Measurements from ENCODE around the gene LTBP4. TPM values are rescaled to one million over a fixed set of nuclear protein-coding genes. Genes with fewer than 3 reads are reported as not detected.
A peak's percentile ranks its signal among the peaks of the same experiment; 100 is the strongest.

LTBP4 gene
- polyA plus RNA-seq, 12 donors: 146 to 328 (median 194) TPM; not detected in 1

DNA sequence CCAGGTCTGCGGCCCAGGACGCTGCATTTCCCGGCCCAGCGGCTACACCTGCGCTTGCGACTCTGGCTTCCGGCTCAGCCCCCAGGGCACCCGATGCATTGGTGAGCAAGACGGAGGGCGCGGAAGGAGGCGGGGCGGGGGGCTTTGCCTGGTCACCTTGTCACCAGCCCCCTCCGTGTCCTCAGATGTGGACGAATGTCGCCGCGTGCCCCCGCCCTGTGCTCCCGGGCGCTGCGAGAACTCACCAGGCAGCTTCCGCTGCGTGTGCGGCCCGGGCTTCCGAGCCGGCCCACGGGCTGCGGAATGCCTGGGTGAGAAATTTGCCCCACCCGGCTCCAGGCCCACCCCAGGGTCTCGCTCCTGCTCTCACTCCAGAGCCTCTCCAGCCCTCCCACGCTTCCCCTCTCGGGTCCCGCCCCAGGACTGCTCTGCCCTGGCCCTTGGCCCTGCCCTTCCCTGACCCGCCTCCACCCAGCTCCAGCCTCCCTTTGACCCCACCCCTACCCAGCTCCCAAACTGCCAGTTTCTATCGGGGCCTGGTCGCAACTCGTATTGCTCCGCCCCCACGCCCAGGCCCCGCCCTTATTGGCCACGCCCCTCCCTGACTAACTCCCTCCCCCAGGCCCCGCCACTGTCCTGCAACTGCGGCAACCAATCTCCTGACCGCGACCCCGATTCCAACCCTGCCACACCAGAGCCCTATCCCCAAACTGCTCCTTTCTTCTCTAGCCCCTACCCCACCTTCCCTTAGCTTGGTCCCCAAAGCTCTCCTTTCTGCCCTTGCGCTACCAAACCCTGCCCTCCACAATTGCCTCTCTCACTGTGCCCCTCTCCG, 8.6 kb downstream of the LTBP4 start:
- DNase-seq: no peak

DNA sequence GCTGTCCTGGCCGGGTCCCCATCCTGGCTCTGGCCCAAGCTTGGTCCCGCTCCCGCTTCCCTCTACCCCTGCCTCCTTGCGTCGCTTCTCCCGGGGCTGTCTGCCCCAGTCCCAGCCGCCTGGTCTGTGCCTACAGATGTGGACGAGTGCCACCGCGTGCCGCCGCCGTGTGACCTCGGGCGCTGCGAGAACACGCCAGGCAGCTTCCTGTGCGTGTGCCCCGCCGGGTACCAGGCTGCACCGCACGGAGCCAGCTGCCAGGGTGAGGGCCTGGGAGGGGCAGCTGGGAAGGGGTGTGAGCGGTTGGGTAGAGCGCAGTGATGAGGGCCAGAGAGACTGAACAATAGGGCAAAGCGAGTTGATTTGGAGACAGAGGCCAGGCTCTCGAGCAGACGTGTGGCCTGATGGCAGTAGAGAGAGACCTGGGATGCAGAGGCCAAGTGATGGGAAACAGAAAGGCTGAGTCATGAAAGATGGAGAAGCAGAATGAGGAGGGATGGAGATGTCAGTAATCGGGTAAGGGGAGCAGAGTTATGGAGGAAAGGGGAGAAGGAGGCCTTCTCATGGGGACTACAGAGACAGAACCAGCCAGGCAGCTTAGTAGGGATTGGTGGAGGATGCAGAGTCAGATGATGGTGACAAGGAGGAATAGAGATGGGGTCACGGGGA, 9.4 kb downstream of the LTBP4 start:
- no peak for DNase-seq

DNA sequence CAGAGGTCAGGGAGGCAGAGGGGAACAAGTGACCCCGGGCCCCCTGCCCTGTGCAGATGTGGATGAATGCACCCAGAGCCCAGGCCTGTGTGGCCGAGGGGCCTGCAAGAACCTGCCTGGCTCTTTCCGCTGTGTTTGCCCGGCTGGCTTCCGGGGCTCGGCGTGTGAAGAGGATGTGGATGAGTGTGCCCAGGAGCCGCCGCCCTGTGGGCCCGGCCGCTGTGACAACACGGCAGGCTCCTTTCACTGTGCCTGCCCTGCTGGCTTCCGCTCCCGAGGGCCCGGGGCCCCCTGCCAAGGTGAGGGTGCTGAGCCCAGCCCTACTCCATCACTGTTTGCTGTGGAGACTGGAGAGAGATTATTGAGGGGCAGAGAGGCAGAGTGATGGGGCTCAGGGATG, 9.9 kb downstream of the LTBP4 start:
- DNase-seq: no peak

DNA sequence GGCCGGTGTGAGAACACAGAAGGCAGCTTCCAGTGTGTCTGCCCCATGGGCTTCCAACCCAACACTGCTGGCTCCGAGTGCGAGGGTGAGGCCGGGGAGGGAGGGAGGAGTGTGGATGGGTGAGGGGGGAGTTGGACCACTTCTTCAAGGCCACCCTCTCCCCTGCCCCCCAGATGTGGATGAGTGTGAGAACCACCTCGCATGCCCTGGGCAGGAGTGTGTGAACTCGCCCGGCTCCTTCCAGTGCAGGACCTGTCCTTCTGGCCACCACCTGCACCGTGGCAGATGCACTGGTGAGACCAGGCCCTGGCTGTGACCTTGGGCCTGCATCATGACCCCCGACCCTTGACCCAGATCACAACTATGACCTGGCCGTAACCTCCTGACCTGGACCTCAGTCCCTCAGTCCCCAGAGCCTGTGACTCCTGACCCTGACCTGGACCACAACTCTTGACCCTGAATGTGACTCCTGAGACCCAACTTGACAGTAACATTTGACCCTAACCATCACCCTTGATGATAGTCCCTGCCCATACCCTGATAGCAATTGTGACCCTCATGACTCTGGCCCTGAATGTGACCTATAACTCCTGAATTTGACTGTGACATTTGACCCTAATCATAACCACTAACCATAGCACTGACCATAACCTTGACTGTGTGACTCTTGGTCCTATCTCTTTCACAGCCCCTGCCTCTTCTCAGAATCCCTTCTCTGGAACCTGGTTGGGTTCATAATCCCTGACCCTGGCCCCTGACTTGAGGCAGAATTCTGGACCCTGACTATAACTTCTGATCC, 10.9 kb downstream of the LTBP4 start:
- no peak for DNase-seq

DNA sequence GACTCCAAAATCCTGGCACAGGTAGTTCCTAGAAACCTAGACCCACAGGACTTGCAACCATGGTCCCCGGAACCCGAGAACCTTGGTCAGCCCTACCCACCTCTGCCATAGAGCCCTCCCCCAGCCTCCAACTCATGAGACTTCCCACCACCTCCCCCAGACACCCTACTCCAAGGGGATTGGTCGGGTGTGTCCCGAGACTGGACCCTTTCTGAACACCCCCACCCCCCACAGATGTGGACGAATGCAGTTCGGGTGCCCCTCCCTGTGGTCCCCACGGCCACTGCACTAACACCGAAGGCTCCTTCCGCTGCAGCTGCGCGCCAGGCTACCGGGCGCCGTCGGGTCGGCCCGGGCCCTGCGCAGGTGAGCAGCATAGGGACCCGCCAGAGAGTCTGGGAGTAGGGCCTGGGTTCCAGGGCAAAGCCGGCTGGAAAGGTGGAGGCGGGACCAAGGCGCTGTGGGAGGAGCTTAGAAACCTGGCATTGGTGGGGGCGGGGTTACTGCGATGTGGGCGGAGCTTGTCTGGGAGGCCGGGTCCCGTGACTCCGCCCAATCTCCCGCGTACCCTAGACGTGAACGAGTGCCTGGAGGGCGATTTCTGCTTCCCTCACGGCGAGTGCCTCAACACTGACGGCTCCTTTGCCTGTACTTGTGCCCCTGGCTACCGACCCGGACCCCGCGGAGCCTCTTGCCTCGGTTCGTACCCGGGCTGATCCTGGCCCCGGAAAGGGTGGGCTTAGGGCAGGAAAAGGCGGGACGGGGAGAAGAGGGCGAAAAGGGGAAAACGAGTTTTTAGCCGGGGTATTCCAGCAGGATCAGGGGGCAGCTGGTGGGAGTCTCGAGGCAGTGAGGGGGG, 11.9 kb downstream of the LTBP4 start:
- no peak for DNase-seq

DNA sequence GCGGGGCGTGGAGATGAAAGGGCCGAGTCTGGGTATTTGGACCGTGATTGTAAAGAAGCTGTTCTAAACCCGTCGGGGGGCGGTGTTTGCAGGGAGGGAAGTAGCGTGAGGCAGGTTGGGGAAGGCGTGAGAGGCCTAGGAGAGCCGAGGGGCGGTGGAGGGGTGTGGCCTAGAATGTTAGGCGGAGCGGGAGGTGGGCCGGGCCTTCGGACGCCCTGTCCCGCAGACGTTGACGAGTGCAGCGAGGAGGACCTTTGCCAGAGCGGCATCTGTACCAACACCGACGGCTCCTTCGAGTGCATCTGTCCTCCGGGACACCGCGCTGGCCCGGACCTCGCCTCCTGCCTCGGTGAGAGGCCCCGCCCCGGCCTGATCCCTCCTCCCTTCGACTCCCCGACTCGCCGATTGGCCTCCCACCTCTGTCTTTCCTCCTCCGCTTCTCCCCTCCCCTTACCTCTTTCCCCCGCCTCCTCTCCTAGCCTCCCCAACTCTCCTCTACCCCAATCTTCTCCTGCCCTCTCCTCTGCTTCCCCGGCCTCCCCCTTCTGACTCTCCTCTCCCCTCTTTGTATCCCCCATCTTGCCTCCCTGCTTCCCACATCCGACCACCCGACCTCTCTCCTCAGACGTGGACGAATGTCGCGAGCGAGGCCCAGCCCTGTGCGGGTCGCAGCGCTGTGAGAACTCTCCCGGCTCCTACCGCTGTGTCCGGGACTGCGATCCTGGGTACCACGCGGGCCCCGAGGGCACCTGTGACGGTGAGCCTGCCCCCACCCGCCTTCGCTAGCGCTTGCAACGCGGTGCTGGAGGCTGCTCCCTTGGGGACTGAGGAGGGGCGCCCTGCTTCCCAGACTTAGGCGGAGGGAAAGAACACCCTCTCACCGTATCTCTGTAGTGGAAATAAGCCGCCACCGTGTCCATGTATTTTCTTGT, 12.8 kb downstream of the LTBP4 start:
- DNase-seq: peak; percentile 76

DNA sequence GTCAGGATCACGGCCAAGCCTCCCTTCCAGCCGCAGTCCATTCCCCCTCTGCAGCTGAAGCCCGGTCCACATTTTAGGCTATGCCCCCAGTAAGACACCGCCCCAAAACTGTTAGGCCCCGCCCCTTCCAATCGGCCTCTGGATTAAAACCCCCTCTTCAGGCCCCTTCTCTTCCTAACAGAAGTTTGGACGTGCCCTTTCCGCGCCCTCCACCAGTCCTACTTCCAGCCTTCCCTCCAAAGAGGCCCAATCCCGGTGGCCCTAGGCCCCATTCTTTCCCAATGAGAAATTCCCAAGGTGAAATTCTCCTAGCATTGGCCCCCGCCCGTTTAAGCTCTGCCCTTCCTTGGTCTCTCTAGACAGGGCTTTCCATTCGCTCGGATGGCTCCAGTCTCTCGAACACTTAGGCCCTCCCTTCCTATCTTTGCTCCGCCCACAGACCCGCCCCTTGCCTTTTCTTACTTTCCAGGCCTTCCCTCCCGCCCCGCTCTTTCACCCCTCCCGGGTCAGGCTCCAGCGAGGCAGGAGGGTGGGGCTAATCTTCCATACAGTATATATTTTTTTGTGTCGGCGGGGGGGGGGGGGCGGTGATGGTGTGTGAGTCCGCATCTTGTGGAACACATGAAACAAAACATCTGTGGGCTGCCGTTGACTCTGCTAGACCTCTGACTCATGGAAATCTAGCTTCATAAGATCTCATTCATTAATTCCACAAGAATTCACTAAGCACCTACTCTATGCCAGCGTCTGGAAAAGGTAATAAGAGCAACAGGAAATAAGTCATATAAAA, 13.6 kb downstream of the LTBP4 start:
- peak; percentile 78 for DNase-seq

DNA sequence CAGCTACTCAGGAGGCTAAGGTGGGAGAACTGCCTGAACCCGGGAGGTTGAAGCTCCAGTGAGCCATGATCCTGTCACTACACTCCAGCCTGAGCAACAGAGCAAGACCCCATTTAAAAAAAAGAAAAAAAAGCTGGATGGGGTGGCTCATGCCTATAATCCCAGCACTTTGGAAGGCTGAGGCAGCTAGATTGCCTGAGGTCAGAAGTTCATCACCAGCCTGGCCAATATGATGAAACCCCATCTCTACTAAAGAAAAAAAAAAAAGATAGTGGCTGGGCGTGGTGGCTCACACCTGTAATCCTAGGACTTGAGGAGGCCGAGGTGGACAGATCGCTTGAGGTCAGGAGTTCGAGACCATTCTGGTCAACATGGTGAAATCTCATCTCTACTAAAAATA, 15.0 kb downstream of the LTBP4 start:
- no peak for DNase-seq

DNA sequence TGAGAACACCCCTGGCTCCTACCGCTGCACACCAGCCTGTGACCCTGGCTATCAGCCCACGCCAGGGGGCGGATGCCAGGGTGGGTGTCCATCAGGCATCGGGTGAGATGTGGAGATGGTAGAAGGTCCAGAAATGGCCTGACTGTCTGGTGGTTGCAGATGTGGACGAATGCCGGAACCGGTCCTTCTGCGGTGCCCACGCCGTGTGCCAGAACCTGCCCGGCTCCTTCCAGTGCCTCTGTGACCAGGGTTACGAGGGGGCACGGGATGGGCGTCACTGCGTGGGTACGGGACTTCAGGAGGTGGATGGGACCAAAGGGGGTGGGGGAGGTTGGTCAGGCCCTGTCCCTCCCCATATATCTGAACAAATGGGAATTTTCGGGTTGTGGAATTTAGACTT, 15.8 kb downstream of the LTBP4 start:
- DNase-seq: no peak

DNA sequence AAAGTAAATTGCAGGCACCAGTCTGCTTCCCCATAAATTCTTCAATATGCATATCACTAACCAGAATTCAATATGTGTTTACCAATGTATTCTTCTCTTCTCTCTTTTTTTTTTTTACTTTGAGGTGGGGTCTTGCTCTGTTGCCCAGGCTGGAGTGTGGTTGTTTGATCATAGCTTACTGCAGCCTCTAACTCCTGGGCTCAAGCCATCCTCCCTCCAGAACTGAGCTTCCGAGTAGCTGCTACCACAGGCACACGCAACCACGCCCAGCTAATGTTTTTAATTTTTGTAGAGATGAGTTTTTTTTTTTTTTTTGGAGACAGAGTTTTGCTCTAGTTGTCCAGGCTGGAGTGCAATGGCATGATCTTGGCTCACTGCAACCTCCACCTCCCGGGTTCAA, 16.8 kb downstream of the LTBP4 start:
- DNase-seq: no peak

DNA sequence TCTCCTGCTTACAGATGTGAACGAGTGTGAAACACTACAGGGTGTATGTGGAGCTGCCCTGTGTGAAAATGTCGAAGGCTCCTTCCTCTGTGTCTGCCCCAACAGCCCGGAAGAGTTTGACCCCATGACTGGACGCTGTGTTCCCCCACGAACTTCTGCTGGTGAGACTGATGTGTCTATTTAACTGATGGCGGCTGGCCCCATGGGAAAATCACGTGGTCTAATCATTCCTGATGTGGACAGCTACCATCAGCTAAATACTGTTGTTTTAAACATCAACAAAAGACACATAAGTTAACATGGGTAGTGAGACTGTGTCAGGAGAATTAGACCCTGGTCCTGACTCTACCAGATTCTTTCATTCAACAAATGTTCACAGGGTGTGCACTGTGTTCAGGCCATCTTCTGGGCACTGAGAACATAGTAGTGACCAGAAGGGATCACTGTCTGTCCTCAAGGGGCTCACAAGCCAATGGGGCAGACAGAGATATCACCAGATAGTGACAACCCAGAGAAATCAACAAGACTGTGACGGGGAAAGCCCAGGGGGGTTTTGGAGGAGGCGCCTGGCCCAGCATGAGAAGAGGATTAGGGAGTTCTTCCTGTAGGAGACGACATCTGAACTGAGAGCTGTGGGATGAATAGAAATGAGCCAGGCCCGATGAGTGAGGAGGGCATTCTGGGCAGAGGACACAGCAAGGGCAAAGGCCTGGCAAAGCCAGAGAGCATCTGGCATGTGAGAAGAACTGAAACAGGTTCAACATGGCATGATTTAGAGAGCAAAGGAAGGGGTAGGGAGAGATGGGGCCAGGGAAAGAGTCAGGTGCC, 18.4 kb downstream of the LTBP4 start:
- DNase-seq: no peak

DNA sequence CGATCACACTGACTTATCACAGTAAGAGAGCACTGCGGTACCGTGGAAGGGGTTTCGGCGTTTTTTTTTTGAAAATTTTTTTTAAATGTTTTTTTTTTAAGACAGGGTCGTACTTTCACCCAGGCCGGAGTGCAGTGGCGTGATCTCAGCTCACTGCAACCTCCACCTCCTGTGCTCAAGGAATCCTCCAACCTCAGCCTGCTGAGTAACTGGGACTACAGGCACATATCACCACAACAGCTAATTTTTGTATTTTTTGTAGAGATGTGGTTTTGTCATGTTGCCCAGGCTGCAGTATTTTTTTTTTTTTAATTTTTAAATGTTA, 19.0 kb downstream of the LTBP4 start:
- DNase-seq: no peak

DNA sequence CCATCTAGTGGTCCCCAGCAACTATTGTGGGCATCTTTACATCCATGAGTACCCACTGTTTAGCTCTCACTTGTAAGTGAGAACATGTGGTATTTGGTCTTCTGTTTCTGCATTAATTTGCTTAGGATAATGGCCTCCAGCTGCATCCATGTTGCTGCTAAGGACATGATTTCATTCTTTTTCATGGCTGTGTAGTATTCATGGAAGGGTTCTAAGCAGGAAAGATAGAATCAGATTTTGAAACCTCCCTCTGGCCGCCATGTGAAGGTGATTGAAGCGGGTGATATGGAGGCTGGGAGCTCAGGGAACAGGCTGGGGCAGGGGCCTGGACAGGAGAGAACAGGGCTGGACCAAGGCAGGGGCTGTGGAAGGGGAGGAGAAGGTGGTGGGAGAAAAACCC, 20.1 kb downstream of the LTBP4 start:
- DNase-seq: no peak

DNA sequence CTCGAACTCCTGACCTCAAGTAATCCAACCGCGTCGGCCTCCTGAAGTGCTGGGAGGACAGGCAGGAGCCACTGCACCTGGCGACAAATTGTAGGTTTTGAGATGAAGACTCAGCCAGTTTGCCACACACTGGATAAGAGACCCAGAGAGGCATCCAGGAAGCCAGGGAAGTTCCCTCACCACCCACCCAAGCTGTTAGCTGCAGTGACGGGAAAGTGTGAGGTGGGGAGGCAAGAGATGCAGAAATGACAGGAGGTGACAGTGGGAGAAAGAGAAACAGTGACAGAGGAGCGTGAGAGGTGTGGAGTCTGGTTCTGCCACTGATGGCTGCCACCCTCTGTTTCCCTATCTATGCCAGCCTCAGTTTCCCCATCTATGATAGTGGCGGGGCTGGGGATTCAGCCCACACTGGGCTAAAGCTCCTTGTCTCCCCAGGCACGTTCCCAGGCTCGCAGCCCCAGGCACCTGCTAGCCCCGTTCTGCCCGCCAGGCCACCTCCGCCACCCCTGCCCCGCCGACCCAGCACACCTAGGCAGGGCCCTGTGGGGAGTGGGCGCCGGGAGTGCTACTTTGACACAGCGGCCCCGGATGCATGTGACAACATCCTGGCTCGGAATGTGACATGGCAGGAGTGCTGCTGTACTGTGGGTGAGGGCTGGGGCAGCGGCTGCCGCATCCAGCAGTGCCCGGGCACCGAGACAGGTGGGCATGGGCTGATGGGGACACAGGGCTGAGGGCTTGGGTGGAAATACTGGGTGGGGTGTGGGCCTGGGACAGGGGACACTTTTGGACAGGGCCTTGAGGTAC, 21.0 kb downstream of the LTBP4 start:
- DNase-seq: no peak

DNA sequence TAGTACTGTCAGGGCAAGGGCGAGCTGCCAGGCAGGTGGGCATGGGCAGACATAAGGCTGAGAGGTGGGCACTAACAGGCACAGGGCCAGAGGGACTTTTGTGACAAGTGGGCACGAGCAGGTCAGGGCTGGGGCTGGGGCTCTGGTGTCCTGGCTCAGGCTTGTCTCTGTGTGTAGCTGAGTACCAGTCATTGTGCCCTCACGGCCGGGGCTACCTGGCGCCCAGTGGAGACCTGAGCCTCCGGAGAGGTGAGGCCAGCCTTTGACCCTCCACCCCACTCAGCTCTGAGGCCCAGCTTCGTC, 21.6 kb downstream of the LTBP4 start:
- DNase-seq: no peak

DNA sequence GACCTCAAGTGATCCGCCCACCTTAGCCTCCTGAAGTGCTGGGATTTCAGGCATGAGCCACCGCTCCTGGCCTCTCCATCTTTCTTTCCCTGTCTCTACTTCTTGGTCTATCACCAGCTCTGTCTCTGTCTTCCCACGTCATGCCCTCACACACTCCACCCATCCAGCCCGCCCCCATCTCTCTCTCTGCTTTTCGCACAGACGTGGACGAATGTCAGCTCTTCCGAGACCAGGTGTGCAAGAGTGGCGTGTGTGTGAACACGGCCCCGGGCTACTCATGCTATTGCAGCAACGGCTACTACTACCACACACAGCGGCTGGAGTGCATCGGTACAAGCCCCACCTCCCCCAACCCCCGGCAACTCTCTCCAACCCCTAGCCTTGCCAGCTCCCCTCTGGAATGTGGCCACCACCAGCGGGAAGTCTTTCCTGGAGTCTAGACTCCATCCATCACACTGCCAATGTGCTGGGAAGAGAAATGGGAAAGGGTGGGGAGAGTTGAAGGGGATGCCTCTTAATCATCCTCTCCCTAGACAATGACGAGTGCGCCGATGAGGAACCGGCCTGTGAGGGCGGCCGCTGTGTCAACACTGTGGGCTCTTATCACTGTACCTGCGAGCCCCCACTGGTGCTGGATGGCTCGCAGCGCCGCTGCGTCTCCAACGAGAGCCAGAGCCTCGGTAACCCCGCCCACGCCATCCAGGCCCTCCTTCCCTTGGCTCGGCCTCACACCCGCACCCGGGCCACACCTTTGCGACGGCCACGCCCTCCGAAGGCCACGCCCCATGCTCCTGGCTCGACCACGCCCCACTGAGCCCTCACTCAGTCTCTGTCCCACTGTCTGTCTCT, 22.5 kb downstream of the LTBP4 start:
- DNase-seq: no peak

Measured in muscle of arm (tissue), 12 donors.